ENCODE measurements around the gene TAPT1. TPM values are rescaled to one million over a fixed set of nuclear protein-coding genes. Genes with fewer than 3 reads are reported as not detected.

Gene TAPT1
- total and polyA plus RNA-seq, 2 of the 13 experiments (the other 11 are each of a cell fraction or from before 2014, with no cell fraction given), result 24.5 to 25.3 TPM

GRCh38 chr4:16129336-16129735, 96.9 kb downstream of the TAPT1 start (continued):
- TF ChIP-seq ZNF619 (CRISPR knock-in tag; IDR thresholded peaks at IDR 0.05), result no peak
- TF ChIP-seq ZFP36L1 (CRISPR knock-in tag; IDR thresholded peaks at IDR 0.05), result no peak
- TF ChIP-seq CREBL2 (CRISPR knock-in tag; IDR thresholded peaks at IDR 0.05; ENCODE audit: borderline replicate concordance), result no peak
- TF ChIP-seq JUN (CRISPR knock-in tag; IDR thresholded peaks at IDR 0.05), result no peak
- no peak for TF ChIP-seq CENPBD1 (CRISPR knock-in tag; IDR thresholded peaks at IDR 0.05; ENCODE audit: borderline replicate concordance, low read depth)
- TF ChIP-seq ZNF75D (CRISPR knock-in tag; IDR thresholded peaks at IDR 0.05; ENCODE audit: borderline replicate concordance), result no peak
- no peak for TF ChIP-seq ZBTB21 (CRISPR knock-in tag; IDR thresholded peaks at IDR 0.05)
- TF ChIP-seq SMYD3 (CRISPR knock-in tag; IDR thresholded peaks at IDR 0.05), result no peak
- no peak for TF ChIP-seq JARID2 (CRISPR knock-in tag; IDR thresholded peaks at IDR 0.05; ENCODE audit: insufficient replicate concordance)
- no peak for TF ChIP-seq ZNF577 (CRISPR knock-in tag; IDR thresholded peaks at IDR 0.05; ENCODE audit: borderline replicate concordance, low read depth)
- no peak for TF ChIP-seq ZNF558 (CRISPR knock-in tag; IDR thresholded peaks at IDR 0.05; ENCODE audit: borderline replicate concordance)
- TF ChIP-seq, protein P1, sequence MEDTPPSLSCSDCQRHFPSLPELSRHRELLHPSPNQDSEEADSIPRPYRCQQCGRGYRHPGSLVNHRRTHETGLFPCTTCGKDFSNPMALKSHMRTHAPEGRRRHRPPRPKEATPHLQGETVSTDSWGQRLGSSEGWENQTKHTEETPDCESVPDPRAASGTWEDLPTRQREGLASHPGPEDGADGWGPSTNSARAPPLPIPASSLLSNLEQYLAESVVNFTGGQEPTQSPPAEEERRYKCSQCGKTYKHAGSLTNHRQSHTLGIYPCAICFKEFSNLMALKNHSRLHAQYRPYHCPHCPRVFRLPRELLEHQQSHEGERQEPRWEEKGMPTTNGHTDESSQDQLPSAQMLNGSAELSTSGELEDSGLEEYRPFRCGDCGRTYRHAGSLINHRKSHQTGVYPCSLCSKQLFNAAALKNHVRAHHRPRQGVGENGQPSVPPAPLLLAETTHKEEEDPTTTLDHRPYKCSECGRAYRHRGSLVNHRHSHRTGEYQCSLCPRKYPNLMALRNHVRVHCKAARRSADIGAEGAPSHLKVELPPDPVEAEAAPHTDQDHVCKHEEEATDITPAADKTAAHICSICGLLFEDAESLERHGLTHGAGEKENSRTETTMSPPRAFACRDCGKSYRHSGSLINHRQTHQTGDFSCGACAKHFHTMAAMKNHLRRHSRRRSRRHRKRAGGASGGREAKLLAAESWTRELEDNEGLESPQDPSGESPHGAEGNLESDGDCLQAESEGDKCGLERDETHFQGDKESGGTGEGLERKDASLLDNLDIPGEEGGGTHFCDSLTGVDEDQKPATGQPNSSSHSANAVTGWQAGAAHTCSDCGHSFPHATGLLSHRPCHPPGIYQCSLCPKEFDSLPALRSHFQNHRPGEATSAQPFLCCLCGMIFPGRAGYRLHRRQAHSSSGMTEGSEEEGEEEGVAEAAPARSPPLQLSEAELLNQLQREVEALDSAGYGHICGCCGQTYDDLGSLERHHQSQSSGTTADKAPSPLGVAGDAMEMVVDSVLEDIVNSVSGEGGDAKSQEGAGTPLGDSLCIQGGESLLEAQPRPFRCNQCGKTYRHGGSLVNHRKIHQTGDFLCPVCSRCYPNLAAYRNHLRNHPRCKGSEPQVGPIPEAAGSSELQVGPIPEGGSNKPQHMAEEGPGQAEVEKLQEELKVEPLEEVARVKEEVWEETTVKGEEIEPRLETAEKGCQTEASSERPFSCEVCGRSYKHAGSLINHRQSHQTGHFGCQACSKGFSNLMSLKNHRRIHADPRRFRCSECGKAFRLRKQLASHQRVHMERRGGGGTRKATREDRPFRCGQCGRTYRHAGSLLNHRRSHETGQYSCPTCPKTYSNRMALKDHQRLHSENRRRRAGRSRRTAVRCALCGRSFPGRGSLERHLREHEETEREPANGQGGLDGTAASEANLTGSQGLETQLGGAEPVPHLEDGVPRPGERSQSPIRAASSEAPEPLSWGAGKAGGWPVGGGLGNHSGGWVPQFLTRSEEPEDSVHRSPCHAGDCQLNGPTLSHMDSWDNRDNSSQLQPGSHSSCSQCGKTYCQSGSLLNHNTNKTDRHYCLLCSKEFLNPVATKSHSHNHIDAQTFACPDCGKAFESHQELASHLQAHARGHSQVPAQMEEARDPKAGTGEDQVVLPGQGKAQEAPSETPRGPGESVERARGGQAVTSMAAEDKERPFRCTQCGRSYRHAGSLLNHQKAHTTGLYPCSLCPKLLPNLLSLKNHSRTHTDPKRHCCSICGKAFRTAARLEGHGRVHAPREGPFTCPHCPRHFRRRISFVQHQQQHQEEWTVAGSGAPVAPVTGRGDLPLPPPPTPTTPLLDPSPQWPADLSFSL (CRISPR knock-in tag; IDR thresholded peaks at IDR 0.05), result 0 out of 2 replicates have a peak, but pooled peaks have one; percentile 31
- TF ChIP-seq REPIN1 (CRISPR knock-in tag; IDR thresholded peaks at IDR 0.05; ENCODE audit: borderline replicate concordance, low read depth), result no peak
- no peak; the same call in none of the 2 replicates for TF ChIP-seq DPF2 (CRISPR knock-in tag; IDR thresholded peaks at IDR 0.05; ENCODE audit: borderline replicate concordance, low read depth)
- TF ChIP-seq, protein P2, sequence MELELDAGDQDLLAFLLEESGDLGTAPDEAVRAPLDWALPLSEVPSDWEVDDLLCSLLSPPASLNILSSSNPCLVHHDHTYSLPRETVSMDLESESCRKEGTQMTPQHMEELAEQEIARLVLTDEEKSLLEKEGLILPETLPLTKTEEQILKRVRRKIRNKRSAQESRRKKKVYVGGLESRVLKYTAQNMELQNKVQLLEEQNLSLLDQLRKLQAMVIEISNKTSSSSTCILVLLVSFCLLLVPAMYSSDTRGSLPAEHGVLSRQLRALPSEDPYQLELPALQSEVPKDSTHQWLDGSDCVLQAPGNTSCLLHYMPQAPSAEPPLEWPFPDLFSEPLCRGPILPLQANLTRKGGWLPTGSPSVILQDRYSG (CRISPR knock-in tag; IDR thresholded peaks at IDR 0.05), result no peak
- TF ChIP-seq NFIC (IDR thresholded peaks at IDR 0.05; ENCODE audit: low read length), result no peak; the same call in 1 of the 2 replicates
- no peak for TF ChIP-seq ZNF782 (CRISPR knock-in tag; IDR thresholded peaks at IDR 0.05; ENCODE audit: borderline replicate concordance)
- TF ChIP-seq ZNF251 (CRISPR knock-in tag; IDR thresholded peaks at IDR 0.05), result no peak
- TF ChIP-seq MXI1 (IDR thresholded peaks at IDR 0.05; ENCODE audit: borderline replicate concordance, low read depth, low read length), result no peak
- TF ChIP-seq MEF2D (CRISPR knock-in tag; IDR thresholded peaks at IDR 0.05), result no peak
- TF ChIP-seq, protein P3, sequence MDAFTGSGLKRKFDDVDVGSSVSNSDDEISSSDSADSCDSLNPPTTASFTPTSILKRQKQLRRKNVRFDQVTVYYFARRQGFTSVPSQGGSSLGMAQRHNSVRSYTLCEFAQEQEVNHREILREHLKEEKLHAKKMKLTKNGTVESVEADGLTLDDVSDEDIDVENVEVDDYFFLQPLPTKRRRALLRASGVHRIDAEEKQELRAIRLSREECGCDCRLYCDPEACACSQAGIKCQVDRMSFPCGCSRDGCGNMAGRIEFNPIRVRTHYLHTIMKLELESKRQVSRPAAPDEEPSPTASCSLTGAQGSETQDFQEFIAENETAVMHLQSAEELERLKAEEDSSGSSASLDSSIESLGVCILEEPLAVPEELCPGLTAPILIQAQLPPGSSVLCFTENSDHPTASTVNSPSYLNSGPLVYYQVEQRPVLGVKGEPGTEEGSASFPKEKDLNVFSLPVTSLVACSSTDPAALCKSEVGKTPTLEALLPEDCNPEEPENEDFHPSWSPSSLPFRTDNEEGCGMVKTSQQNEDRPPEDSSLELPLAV (CRISPR knock-in tag; conservative IDR thresholded peaks at IDR 0.05; ENCODE audit: low read depth), result no peak

Data from HepG2 (cell line).